Parathyroid adenoma (tissue), 2 donors: ENCODE measurements around the gene ARHGAP24.

Experiments
- H2AFZ ChIP-seq: fragments of 300-600 bp; sonication (generic); one replicate; pipeline ENCODE4 v1.7.0; 2017; ENCODE audit warnings: antibody characterized with exemption, mild to moderate bottlenecking
- H3K27ac ChIP-seq: fragments of 300-600 bp; sonication (generic); one replicate; pipeline ENCODE4 v1.7.0; 2017
- H3K27me3 ChIP-seq: fragments of 300-600 bp; sonication (generic); one replicate; pipeline ENCODE4 v1.7.0; 2017; ENCODE audit warnings: low read length; ENCODE audit not compliant: control insufficient read depth, insufficient read depth
- H3K36me3 ChIP-seq: fragments of 300-600 bp; sonication (generic); one replicate; pipeline ENCODE4 v1.7.0; 2017; ENCODE audit warnings: low read length; ENCODE audit not compliant: control insufficient read depth, insufficient read depth
- H3K4me1 ChIP-seq: fragments of 300-600 bp; sonication (generic); one replicate; pipeline ENCODE4 v1.7.0; 2017; ENCODE audit warnings: control low read depth
- H3K4me2 ChIP-seq: fragments of 300-600 bp; sonication (generic); one replicate; pipeline ENCODE4 v1.7.0; 2017; ENCODE audit warnings: low read length
- H3K4me3 ChIP-seq: fragments of 300-600 bp; sonication (generic); one replicate; pipeline ENCODE4 v1.7.0; 2017; ENCODE audit warnings: low read depth, low read length
- H3K79me2 ChIP-seq: fragments of 300-600 bp; sonication (generic); one replicate; pipeline ENCODE4 v1.7.0; 2017; ENCODE audit warnings: control low read depth
- H3K9ac ChIP-seq: fragments of 300-600 bp; sonication (generic); one replicate; pipeline ENCODE4 v1.7.0; 2017; ENCODE audit warnings: mild to moderate bottlenecking
- H3K9me3 ChIP-seq: fragments of 300-600 bp; sonication (generic); one replicate; pipeline ENCODE4 v1.7.0; 2017; ENCODE audit warnings: low read length; ENCODE audit not compliant: control insufficient read depth
- TF ChIP-seq, protein P1 (sequence below): fragments of 300-600 bp; sonication (generic); IDR thresholded peaks from one replicate; pipeline ENCODE4 v1.7.0; 2017; ENCODE audit warnings: antibody characterized with exemption, mild to moderate bottlenecking
- donor health status: primary hyperparathyroidism.

Gene ARHGAP24

DNA sequence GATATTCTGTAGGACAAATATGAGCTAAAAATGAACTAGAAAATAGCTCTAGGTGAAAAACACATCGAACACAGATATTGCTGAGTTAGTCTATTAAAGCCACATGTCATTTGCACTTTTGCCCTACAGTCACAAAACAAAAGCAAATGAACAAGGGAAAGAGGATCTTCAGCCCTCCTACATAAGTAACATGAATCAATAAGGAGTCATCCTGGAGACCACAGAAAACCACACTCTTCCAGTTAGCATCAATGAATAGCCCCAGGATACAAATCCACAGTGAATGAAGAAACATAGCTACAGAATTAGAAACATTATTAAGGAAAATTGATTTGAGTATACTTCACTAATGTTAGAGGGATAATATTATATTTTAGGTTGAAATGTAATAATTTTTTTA, 573.5 kb downstream of the ARHGAP24 start:
- H3K27ac ChIP-seq = no peak overlapping the region
- no peaks in the 10 kb centered on the region for H3K36me3 ChIP-seq
- TF ChIP-seq, protein P1, sequence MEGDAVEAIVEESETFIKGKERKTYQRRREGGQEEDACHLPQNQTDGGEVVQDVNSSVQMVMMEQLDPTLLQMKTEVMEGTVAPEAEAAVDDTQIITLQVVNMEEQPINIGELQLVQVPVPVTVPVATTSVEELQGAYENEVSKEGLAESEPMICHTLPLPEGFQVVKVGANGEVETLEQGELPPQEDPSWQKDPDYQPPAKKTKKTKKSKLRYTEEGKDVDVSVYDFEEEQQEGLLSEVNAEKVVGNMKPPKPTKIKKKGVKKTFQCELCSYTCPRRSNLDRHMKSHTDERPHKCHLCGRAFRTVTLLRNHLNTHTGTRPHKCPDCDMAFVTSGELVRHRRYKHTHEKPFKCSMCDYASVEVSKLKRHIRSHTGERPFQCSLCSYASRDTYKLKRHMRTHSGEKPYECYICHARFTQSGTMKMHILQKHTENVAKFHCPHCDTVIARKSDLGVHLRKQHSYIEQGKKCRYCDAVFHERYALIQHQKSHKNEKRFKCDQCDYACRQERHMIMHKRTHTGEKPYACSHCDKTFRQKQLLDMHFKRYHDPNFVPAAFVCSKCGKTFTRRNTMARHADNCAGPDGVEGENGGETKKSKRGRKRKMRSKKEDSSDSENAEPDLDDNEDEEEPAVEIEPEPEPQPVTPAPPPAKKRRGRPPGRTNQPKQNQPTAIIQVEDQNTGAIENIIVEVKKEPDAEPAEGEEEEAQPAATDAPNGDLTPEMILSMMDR = no peak
- no peak overlapping the region for H3K4me2 ChIP-seq
- no peaks in the 10 kb centered on the region for H3K4me1 ChIP-seq
- no peaks in the 10 kb centered on the region for H3K9me3 ChIP-seq
- H3K4me3 ChIP-seq = no peak overlapping the region
- no peak overlapping the region for H2AFZ ChIP-seq
- H3K9ac ChIP-seq = no peak overlapping the region
- no peaks in the 10 kb centered on the region for H3K79me2 ChIP-seq
- no peaks in the 10 kb centered on the region for H3K27me3 ChIP-seq

DNA sequence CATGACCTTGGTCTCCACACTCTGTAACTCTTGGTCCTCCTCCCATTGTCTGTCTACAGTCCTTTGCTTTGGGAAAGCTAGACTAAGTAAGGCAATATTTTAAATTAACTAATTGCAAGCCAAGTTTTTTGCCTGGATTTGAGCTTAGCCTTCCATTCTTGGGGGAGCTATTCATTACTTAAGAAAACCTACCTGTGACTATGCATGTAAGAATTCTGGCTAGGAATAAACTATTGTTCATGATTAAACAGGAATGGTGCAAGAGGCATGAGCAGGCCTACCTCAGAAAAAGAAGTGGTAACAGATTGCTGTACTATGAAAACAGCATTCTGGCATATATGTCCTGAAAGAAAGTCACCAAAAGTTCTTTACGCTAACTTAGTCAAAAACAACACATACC, 575.5 kb downstream of the ARHGAP24 start:
- H3K4me2 ChIP-seq = no peak overlapping the region
- H3K4me3 ChIP-seq = no peak overlapping the region
- H3K36me3 ChIP-seq = no peaks in the 10 kb centered on the region
- no peaks in the 10 kb centered on the region for H3K27me3 ChIP-seq
- H3K9me3 ChIP-seq = no peaks in the 10 kb centered on the region
- H3K27ac ChIP-seq = no peak overlapping the region
- no peak overlapping the region for H2AFZ ChIP-seq
- no peaks in the 10 kb centered on the region for H3K4me1 ChIP-seq
- H3K79me2 ChIP-seq = no peaks in the 10 kb centered on the region
- no peak overlapping the region for H3K9ac ChIP-seq
- TF ChIP-seq, protein P1 = no peak
